Osteoblast (primary cell): Measurements from ENCODE around the gene AQP1. TPM values are rescaled to one million over a fixed set of nuclear protein-coding genes. Genes with fewer than 3 reads are reported as not detected.

ENCODE experiments used
- DNase-seq: peaks from one replicate; pipeline ENCODE4 v3.0.0; 2011; ENCODE audit warnings: low spot score, mixed read lengths; ENCODE audit not compliant: insufficient read length; ENCODE audit errors: missing footprints
- H2AFZ ChIP-seq: 2 replicates; pipeline ENCODE4 v1.6.0; 2011; ENCODE audit warnings: mild to moderate bottlenecking, low read length
- H3K27ac ChIP-seq: 2 replicates; pipeline ENCODE4 v1.5.1; 2011; ENCODE audit warnings: mild to moderate bottlenecking, low read depth, low read length, moderate library complexity
- H3K27me3 ChIP-seq: 2 replicates; pipeline ENCODE4 v1.6.0; 2012; ENCODE audit warnings: mild to moderate bottlenecking, control low read depth, inconsistent platforms, low read length, moderate library complexity; ENCODE audit not compliant: insufficient read depth
- H3K36me3 ChIP-seq: 2 replicates; pipeline ENCODE4 v1.5.1; 2011; ENCODE audit warnings: mild to moderate bottlenecking, low read length, control low read depth, moderate library complexity; ENCODE audit not compliant: insufficient read depth
- H3K4me1 ChIP-seq: 2 replicates; pipeline ENCODE4 v1.5.1; 2011; ENCODE audit warnings: mild to moderate bottlenecking, low read length, control low read depth, moderate library complexity; ENCODE audit not compliant: insufficient read depth
- H3K4me2 ChIP-seq: 2 replicates; pipeline ENCODE4 v1.6.0; 2011; ENCODE audit warnings: mild to moderate bottlenecking, low read length; ENCODE audit not compliant: insufficient read depth
- H3K4me3 ChIP-seq: fragments of 200-600 bp; sonication (generic); 3 replicates; pipeline ENCODE4 v1.5.1; 2012; ENCODE audit warnings: mild to moderate bottlenecking, low read length, inconsistent platforms; ENCODE audit not compliant: insufficient read depth
- H3K79me2 ChIP-seq: 2 replicates; pipeline ENCODE4 v1.6.0; 2012; ENCODE audit warnings: mild to moderate bottlenecking, low read length, control low read depth, inconsistent platforms; ENCODE audit not compliant: insufficient read depth
- H3K9me3 ChIP-seq: 2 replicates; pipeline ENCODE4 v1.5.1; 2011; ENCODE audit warnings: low read depth, low read length, control low read depth
- H4K20me1 ChIP-seq: 2 replicates; pipeline ENCODE4 v1.6.0; 2012; ENCODE audit warnings: mild to moderate bottlenecking, low read length, control low read depth; ENCODE audit not compliant: insufficient read depth
- CTCF ChIP-seq: IDR thresholded peaks from 2 replicates; pipeline ENCODE4 v1.5.1; 2011; ENCODE audit warnings: mild to moderate bottlenecking, low read depth, low read length, moderate library complexity; ENCODE audit errors: extremely low read depth
- total RNA-seq: library from RNA; depleted of rRNA; stranded (reverse); fragments of >200 nt; gene quantifications from 2 replicates; pipeline ENCODE4 v1.2.3, GENCODE V29; 2012

The AQP1 gene
- total RNA-seq, 1 donor = 0.72 TPM

- H3K9me3 ChIP-seq = no peaks in the 10 kb centered on the region
- H3K27ac ChIP-seq = no peak overlapping the region
- no peaks in the 10 kb centered on the region for H3K36me3 ChIP-seq
- no peak overlapping the region for H3K4me2 ChIP-seq
- H3K79me2 ChIP-seq = no peaks in the 10 kb centered on the region
- H3K4me1 ChIP-seq = no peaks in the 10 kb centered on the region
- H3K4me3 ChIP-seq = no peak overlapping the region
- no peak for DNase-seq
- H3K27me3 ChIP-seq = peaks cover 50% of the 10 kb centered on the region
- H4K20me1 ChIP-seq = no peaks in the 10 kb centered on the region
- TF ChIP-seq CTCF = no peak
- no peak overlapping the region for H2AFZ ChIP-seq
Measured at GRCh38 chr7:30971840-30972563, 60.3 kb downstream of the AQP1 start.

- Histone ChIP-seq H3K9me3 (no peaks in the 10 kb centered on the region), H3K27ac (no peak overlapping the region), H3K79me2 (no peaks in the 10 kb centered on the region), H2AFZ (no peak overlapping the region), H3K4me3 (no peak overlapping the region), H3K4me2 (no peak overlapping the region), H4K20me1 (no peaks in the 10 kb centered on the region), H3K4me1 (no peaks in the 10 kb centered on the region), H3K36me3 (no peaks in the 10 kb centered on the region), H3K27me3 (peaks cover 49% of the 10 kb centered on the region)
- TF ChIP-seq CTCF = no peak
- no peak for DNase-seq
Measured at GRCh38 chr7:30973292-30973691, 61.6 kb downstream of the AQP1 start.

GRCh38 chr7:30973791-30974604, 62.3 kb downstream of the AQP1 start:
- Histone ChIP-seq H3K4me2 (no peak overlapping the region), H3K79me2 (no peaks in the 10 kb centered on the region), H4K20me1 (no peaks in the 10 kb centered on the region), H3K27me3 (peaks cover 56% of the 10 kb centered on the region), H3K9me3 (no peaks in the 10 kb centered on the region), H3K36me3 (no peaks in the 10 kb centered on the region), H2AFZ (no peak overlapping the region), H3K4me3 (no peak overlapping the region), H3K27ac (no peak overlapping the region), H3K4me1 (no peaks in the 10 kb centered on the region)
- no peak for TF ChIP-seq CTCF
- DNase-seq = no peak

GRCh38 chr7:30974605-30975255, 63.1 kb downstream of the AQP1 start:
- Histone ChIP-seq H3K4me2 (no peak overlapping the region), H3K27me3 (peaks cover 60% of the 10 kb centered on the region), H3K4me3 (no peak overlapping the region), H3K36me3 (no peaks in the 10 kb centered on the region), H3K79me2 (no peaks in the 10 kb centered on the region), H2AFZ (no peak overlapping the region), H3K27ac (no peak overlapping the region), H4K20me1 (no peaks in the 10 kb centered on the region), H3K9me3 (no peaks in the 10 kb centered on the region), H3K4me1 (no peaks in the 10 kb centered on the region)
- TF ChIP-seq CTCF = peak; percentile 62
- peak; percentile 88 for DNase-seq
